ENCODE data around the gene FBRSL1. TPM values are rescaled to one million over a fixed set of nuclear protein-coding genes. Genes with fewer than 3 reads are reported as not detected.
"Not testable (repeated sequence)": the region's sequence is repeated elsewhere in the genome, so short reads cannot be mapped to it uniquely, and the experiment has no call there.

FBRSL1 gene
- total and polyA plus RNA-seq, 10 donors, result 14.3 to 161 (median 49.8) TPM

DNA sequence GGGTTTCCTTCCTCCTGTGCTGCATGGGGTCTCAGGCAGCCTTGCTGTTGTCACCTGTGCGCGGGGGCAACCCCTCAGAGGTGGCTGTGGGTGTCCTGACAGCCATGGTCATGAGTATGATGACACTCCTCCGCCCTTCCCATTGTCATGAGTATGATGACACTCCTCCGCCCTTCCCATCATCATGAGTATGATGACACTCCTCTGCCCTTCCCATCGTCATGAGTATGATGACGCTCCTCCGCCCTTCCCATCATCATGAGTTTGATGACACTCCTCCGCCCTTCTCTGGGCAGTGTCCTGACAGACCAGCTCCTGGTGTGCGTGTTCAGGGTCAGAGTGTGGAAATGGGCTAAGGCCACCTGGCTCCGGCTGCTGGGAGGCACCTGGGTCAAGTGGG is 40.0 kb downstream of the FBRSL1 start:
- no peak overlapping the region for H3K27ac ChIP-seq
- peaks cover 0 to 4% (median 0%) of the 10 kb centered on the region in 6 donors for H3K4me1 ChIP-seq
- DNase-seq, result no peak
- H3K36me3 ChIP-seq, result peaks cover 0 to 82% (median 4%) of the 10 kb centered on the region in 6 donors
- no peak overlapping the region for H3K4me3 ChIP-seq
- intact Hi-C loops (cut with DNase I; ENCODE audit: low total_unique reads), result no loop called here
- 81 to 90% (median 87%) methylated on average over 10 of the region's 10 CpGs for WGBS, 5 donors
- no peak for TF ChIP-seq POLR2A (IDR thresholded peaks at IDR 0.05)
- H3K27me3 ChIP-seq (replicated peaks in 1 of 7), result no peaks in the 10 kb centered on the region
- H3K9me3 ChIP-seq, result no peaks in the 10 kb centered on the region

DNA sequence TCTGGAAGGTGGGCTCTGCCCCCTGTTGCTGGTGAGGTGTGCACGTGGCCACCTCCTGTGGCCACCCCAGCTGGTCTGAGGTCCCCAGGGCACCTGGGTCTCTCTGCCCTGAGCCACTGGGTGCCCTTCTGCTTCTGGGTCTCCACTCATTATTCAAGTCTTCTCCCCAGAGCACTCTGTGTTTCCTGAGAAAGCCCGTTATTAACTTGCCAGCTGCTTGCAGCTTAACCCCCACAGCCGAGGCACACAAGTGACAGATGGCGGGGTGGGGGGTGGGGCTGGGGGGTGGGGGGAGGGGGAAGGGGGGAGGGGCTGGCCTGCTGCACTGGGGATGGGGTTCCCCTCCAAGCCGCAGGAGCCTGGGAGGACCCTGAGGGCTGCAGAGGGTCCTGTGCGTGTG is 40.5 kb downstream of the FBRSL1 start:
- Histone ChIP-seq H3K36me3 (peaks cover 0 to 77% (median 3%) of the 10 kb centered on the region in 6 donors), H3K4me3 (no peak overlapping the region), H3K27ac (no peak overlapping the region), H3K9me3 (no peaks in the 10 kb centered on the region), H3K27me3 (replicated peaks in 1 of 7) (no peaks in the 10 kb centered on the region), H3K4me1 (peaks cover 0 to 4% (median 0%) of the 10 kb centered on the region in 6 donors)
- intact Hi-C loops (cut with DNase I; ENCODE audit: low total_unique reads), result no loop called here
- no peak for TF ChIP-seq POLR2AphosphoS5 (IDR thresholded peaks at IDR 0.05)
- TF ChIP-seq, protein P1, sequence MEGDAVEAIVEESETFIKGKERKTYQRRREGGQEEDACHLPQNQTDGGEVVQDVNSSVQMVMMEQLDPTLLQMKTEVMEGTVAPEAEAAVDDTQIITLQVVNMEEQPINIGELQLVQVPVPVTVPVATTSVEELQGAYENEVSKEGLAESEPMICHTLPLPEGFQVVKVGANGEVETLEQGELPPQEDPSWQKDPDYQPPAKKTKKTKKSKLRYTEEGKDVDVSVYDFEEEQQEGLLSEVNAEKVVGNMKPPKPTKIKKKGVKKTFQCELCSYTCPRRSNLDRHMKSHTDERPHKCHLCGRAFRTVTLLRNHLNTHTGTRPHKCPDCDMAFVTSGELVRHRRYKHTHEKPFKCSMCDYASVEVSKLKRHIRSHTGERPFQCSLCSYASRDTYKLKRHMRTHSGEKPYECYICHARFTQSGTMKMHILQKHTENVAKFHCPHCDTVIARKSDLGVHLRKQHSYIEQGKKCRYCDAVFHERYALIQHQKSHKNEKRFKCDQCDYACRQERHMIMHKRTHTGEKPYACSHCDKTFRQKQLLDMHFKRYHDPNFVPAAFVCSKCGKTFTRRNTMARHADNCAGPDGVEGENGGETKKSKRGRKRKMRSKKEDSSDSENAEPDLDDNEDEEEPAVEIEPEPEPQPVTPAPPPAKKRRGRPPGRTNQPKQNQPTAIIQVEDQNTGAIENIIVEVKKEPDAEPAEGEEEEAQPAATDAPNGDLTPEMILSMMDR (IDR thresholded peaks at IDR 0.05 in 8 of 11, conservative IDR thresholded peaks at IDR 0.05 in 3 of 11), result no peak
- TF ChIP-seq POLR2A (IDR thresholded peaks at IDR 0.05), result no peak
- WGBS, 5 donors, result 55 to 80% (median 65%) methylated on average over 5 to 6 of the region's 6 CpGs
- no peak for DNase-seq

DNA sequence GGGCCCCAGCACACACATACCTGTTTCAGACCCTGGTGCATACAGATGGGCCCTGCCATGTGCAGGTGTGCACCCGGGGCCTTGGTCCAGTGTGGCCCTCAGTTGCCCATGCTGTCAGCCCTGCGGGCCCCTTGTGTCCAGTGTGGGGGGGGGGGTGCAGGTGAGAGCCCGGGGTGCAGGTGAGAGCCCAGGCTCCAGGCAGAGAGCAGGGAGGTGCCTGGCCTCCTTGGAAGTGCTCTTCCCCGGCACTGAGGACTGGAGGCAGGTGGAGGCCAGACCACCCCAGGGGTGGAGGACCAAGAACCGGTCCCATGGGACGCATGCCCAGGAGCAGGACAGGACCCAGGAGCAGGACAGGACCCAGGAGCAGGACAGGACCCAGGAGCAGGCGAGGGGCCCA is 40.9 kb downstream of the FBRSL1 start:
- Histone ChIP-seq H3K4me3 (no peak overlapping the region), H3K27ac (no peak overlapping the region), H3K9me3 (no peaks in the 10 kb centered on the region), H3K36me3 (peaks cover 0 to 73% (median under 1%) of the 10 kb centered on the region in 6 donors), H3K27me3 (replicated peaks in 1 of 7) (no peaks in the 10 kb centered on the region), H3K4me1 (peaks cover 0 to 4% (median 0%) of the 10 kb centered on the region in 6 donors)
- intact Hi-C loops (cut with DNase I; ENCODE audit: low total_unique reads), result no loop called here
- WGBS, 5 donors, result 89 to 99% (median 93%) methylated on average over 5 to 7 of the region's 7 CpGs; no CpG with 5 or more reads in 1 of the 5 donors
- TF ChIP-seq, protein P1 (IDR thresholded peaks at IDR 0.05 in 8 of 11, conservative IDR thresholded peaks at IDR 0.05 in 3 of 11), result no peak
- TF ChIP-seq POLR2AphosphoS5 (IDR thresholded peaks at IDR 0.05), result no peak
- no peak for TF ChIP-seq POLR2A (IDR thresholded peaks at IDR 0.05)
- DNase-seq, result no peak

DNA sequence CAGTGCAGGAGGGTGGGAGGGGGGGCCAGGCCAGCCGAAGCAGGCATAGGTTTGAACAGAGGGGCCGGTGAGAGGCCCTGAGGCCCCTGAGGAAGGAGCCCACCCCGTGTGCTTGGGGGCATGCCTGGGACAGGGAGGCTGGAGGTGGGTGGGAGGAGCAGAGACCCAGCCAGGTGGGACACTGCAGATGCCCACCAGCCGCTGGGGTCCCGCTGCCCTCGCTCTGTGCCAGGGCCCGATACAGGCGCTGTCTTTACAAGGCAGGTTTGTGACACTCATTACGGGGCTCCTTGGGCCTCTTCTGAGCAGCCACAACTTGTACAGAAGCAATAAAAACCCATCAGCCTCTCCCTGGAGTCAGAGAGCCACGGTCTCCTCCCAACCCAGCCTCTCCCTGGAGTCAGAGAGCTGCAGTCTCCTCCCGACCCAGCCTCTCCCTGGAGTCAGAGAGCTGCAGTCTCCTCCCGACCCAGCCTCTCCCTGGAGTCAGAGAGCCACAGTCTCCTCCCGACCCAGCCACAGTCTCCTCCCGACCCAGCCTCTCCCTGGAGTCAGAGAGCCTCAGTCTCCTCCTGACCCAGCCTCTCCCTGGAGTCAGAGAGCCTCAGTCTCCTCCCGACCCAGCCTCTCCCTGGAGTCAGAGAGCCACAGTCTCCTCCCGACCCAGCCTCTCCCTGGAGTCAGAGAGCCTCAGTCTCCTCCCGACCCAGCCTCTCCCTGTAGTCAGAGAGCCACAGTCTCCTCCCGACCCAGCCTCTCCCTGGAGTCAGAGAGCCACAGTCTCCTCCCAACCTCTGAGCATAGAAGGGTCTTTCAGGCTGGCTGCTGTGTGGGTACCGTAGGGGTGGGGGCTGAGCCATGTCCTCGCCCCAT is 43.0 kb downstream of the FBRSL1 start:
- H3K4me1 ChIP-seq; H3K27ac ChIP-seq; DNase-seq; H3K9me3 ChIP-seq; H3K4me3 ChIP-seq; H3K27me3 ChIP-seq (replicated peaks in 1 of 7); intact Hi-C loops (cut with DNase I; ENCODE audit: low total_unique reads): not testable (repeated sequence)
- 93 to 96% (median 95%) methylated on average over 16 to 20 of the region's 20 CpGs for WGBS, 5 donors
- peak in 1 of 3 donors; percentile 5 for TF ChIP-seq POLR2AphosphoS5 (IDR thresholded peaks at IDR 0.05)
- peaks cover 0 to 58% (median 0%) of the 10 kb centered on the region in 6 donors for H3K36me3 ChIP-seq

DNA sequence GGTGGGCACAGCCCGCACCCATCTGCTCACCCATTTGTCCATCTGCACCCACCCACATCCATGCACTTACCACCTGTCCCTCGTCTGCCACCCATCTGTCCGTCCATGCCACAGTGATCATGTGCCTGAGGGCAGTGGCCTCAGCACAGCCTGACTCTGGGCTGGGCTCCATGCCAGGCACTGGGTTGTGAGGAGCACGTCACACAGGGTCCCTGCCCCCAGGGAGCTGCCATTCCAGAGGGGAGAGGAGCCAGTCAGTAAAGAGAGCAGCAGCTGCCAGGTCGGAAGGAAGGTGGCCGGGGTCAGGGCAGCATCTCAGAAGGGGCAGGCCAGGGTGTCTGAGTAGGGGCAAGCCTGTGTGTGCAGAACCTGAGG is 43.6 kb downstream of the FBRSL1 start:
- no peak for DNase-seq
- intact Hi-C loops (cut with DNase I; ENCODE audit: low total_unique reads), result no loop called here
- no peak overlapping the region for H3K27ac ChIP-seq
- no peak overlapping the region for H3K4me3 ChIP-seq
- peaks cover 0 to 58% (median 0%) of the 10 kb centered on the region in 6 donors for H3K36me3 ChIP-seq
- no peaks in the 10 kb centered on the region for H3K27me3 ChIP-seq (replicated peaks in 1 of 7)
- no peaks in the 10 kb centered on the region for H3K9me3 ChIP-seq
- TF ChIP-seq, protein P1 (IDR thresholded peaks at IDR 0.05 in 8 of 11, conservative IDR thresholded peaks at IDR 0.05 in 3 of 11), result no peak
- TF ChIP-seq POLR2AphosphoS5 (IDR thresholded peaks at IDR 0.05) (peak in 2 of 3 donors; percentile 6 to 41), POLR2A (IDR thresholded peaks at IDR 0.05) (no peak)
- WGBS, 5 donors, result 92 to 98% (median 95%) methylated on average over 5 to 6 of the region's 6 CpGs
- H3K4me1 ChIP-seq, result peaks cover 0 to 4% (median 0%) of the 10 kb centered on the region in 6 donors
